H7 (cell line): ENCODE results near the gene BCAT1. TPM values are rescaled to one million over a fixed set of nuclear protein-coding genes. Genes with fewer than 3 reads are reported as not detected.
A peak's percentile ranks its signal among the peaks of the same experiment; 100 is the strongest.
"Not testable (repeated sequence)": the region's sequence is repeated elsewhere in the genome, so short reads cannot be mapped to it uniquely, and the experiment has no call there.

Experiments used
- DNase-seq: peaks from one replicate; pipeline ENCODE4 v3.0.0; 2012
- H3K27me3 ChIP-seq: 2 replicates; pipeline ENCODE4 v1.6.0; 2011; ENCODE audit warnings: mild to moderate bottlenecking, low read length; ENCODE audit not compliant: control insufficient read depth, insufficient read depth
- H3K36me3 ChIP-seq: replicated peaks from 2 replicates; pipeline ENCODE4 v1.5.1; 2011; ENCODE audit warnings: low read length; ENCODE audit not compliant: control insufficient read depth, insufficient read depth
- H3K4me3 ChIP-seq: 2 replicates; pipeline ENCODE4 v1.5.1; 2011; ENCODE audit warnings: low read depth, mild to moderate bottlenecking, control low read depth, low read length, moderate library complexity; ENCODE audit not compliant: insufficient read depth
- total RNA-seq: library from RNA; depleted of rRNA; stranded (reverse); fragments of >200 nt; shearing (Covaris generic); gene quantifications from 2 replicates; pipeline ENCODE4 v1.2.3, GENCODE V29; 2014

BCAT1 gene
- total RNA-seq, 1 experiment from 2014 or later: 150 TPM

DNA sequence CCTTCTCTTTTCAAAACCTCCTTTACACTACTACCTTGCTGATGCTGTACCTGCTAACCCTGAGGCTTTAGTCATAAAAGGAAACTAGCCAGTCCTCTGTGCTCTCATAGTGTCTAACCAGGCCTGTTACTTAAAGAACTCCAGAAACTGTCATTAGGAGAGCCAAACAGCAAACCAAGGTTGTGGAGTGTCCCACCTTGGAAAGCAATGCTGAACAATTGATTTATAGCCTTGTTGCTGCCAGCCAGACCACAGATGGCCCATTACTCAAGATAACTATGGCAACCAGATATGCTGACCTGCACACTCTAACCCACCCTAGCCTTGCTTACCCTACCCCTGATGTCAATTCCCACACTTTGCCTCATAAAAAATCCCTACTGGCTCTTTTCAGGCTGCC is 26.5 kb upstream of the BCAT1 start:
- H3K4me3 ChIP-seq: no peak overlapping the region
- no peaks in the 10 kb centered on the region for H3K27me3 ChIP-seq
- DNase-seq: no peak
- no peaks in the 10 kb centered on the region for H3K36me3 ChIP-seq

DNA sequence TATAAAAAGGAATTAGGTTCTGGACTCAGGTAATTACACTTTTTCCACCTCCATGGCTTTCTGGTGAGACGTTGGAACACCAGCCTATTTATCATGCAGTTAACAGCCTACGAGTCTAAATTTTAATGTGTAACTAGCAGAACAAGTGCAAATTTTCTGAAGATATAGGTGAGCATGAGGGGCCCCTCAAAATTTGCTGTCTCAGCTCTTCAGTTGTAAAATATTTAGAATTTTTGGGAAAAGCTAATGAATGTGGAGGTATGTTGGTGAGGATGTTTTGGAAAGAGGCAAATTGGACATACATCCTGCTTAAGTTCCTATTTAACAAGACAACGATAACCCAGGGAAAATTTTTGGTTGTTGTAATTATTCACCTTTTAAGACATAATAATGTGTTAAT is 25.3 kb upstream of the BCAT1 start:
- DNase-seq: no peak
- H3K36me3 ChIP-seq: no peaks in the 10 kb centered on the region

GRCh38 chr12:24972078-24972477 is 23.2 kb upstream of the BCAT1 start:
- DNase-seq: no peak
- Histone ChIP-seq H3K27me3 (no peaks in the 10 kb centered on the region), H3K4me3 (no peak overlapping the region)

More for the DNA sequence above, 25.3 kb upstream of the BCAT1 start:
- H3K4me3 ChIP-seq: no peak overlapping the region
- no peaks in the 10 kb centered on the region for H3K27me3 ChIP-seq

DNA sequence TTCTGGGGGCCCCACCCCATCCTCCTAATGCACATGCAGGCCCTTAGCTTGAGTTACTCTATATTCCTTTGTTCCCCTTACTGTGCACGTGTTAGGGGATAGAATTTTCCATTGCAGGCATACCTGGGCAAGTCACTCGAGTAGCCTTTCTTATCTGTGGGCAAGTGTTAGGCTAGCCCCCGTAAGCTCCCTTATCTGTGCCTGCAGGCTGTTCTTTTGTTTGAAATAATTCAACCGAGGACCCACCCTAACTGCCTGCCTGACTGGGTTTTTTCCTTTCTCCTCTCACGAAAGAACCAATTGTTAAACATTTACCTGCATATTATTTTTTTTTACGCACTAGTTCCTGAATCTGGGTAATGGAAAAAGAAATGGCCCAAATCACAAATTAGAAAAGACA is 21.3 kb upstream of the BCAT1 start:
- DNase-seq: no peak
- Histone ChIP-seq H3K27me3 (no peaks in the 10 kb centered on the region), H3K36me3 (no peaks in the 10 kb centered on the region), H3K4me3 (no peak overlapping the region)

More at GRCh38 chr12:24972078-24972477, 23.2 kb upstream of the BCAT1 start:
- H3K36me3 ChIP-seq: no peaks in the 10 kb centered on the region

- H3K27me3 ChIP-seq: no peaks in the 10 kb centered on the region
- no peaks in the 10 kb centered on the region for H3K36me3 ChIP-seq
- no peak for DNase-seq
- no peak overlapping the region for H3K4me3 ChIP-seq
Measured at GRCh38 chr12:24966951-24967564, 18.2 kb upstream of the BCAT1 start.

- Histone ChIP-seq H3K27me3 (no peaks in the 10 kb centered on the region), H3K4me3 (no peak overlapping the region), H3K36me3 (no peaks in the 10 kb centered on the region)
- no peak for DNase-seq
Measured at GRCh38 chr12:24964342-24964741, 15.4 kb upstream of the BCAT1 start.

DNA sequence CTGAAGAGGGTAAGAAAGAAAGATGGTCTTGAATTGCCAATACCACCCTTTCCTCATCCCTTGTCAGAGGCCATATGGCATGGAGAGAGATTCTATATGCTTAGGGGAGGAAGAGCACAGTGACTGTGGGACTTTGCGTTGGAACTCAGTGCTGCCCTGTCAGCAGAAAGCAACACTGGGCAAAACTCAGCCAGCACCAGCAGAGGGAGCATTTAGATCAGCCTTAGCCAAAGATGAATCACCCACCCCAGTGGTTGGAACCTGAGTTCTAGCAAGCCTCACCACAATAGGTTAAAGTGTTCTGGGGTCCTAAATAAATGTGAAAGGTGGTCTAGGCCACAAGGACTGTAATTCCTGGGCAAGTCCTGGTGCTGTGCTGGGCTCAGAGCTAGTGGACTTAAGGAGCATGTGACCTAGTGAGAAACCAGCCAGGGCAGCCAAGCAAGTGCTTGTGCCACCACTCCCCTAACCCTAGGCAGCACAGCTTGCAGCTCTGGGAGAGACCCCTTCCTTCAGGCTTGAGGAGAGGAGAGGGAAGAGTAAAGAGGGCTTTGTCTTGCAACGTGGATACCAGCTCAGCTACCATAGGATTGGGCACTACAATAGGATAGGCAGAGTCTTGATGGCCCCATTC is 11.4 kb upstream of the BCAT1 start:
- H3K4me3 ChIP-seq: no peak overlapping the region
- DNase-seq: peak; percentile 54
- no peaks in the 10 kb centered on the region for H3K36me3 ChIP-seq
- no peaks in the 10 kb centered on the region for H3K27me3 ChIP-seq

DNA sequence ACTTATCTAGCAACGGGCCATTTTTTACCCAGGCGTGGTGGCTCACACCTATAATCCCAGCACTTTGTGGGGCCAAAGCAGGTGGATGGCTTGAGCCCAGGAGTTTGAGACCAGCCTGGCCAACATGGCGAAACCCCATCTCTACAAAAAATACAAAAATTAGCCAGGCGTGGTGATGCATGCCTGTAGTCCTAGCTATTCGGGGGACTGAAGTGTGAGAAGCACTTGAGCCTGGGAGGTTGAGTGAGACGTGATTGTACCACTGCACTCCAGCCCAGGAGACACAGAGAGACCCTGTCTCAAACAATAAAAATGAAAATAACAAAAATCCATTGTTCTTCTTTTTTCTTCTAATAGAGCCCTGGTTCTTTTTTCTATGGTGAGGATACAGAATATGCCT is 7.5 kb upstream of the BCAT1 start:
- H3K27me3 ChIP-seq, H3K4me3 ChIP-seq, DNase-seq, H3K36me3 ChIP-seq: not testable (repeated sequence)

DNA sequence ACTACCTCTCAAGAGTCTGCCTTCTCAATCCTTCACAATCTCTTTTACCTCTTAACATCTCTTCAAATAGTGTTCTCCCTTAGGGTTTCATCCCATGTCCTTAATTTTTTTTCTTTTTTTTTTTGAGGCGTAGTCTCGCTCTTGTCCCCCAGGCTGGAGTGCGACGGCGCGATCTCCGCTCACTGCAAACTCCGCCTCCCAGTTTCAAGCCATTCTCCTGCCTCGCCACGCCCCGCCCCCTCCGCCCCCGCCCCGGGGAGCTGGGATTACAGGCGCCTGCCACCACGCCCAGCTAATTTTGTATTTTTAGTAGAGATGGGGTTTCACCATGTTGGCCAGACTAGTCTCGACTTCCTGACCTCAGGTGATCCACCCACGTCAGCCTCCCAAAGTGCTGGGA is 7.0 kb upstream of the BCAT1 start:
- H3K36me3 ChIP-seq: no peaks in the 10 kb centered on the region
- H3K4me3 ChIP-seq: no peak overlapping the region
- H3K27me3 ChIP-seq: no peaks in the 10 kb centered on the region
- DNase-seq: no peak

DNA sequence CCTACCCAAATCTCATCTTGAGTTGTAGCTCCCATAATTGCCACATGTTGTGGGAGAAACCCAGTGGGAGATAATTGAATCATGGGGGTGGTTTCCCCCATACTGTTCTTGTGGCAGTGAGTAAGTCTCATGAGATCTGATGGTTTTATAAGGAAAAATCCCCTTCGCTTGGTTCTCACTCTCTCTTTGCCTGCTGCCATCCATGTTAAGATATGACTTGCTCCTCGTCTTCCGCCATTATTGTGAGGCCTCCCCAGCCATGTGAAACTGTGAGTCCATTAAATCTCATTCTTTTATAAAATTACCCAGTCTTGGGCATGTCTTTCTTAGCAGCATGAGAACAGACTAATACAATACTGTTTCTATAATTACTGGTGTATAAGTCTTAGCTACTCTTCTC is 6.5 kb upstream of the BCAT1 start:
- Histone ChIP-seq H3K27me3 (no peaks in the 10 kb centered on the region), H3K4me3 (no peak overlapping the region), H3K36me3 (no peaks in the 10 kb centered on the region)
- no peak for DNase-seq

DNA sequence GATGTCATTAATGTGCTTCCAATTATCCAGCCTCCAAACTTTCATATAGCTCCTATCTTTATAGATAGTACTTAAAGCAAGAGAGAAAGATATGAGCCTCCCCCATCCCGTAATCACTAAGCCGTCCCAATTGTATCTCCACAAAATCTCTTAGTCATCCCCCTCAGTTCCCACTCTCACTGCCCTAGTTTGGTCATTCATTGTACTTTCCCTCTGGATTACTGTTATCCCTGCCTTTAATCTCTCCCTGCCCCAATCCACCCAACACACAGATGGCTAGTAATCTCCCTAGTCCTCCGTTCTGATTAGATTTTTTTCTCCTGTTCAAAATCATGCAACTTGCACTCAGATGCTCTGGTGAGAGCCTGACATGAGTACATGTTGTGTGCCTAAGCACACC is 5.4 kb upstream of the BCAT1 start:
- DNase-seq: no peak
- H3K36me3 ChIP-seq: no peaks in the 10 kb centered on the region
- H3K27me3 ChIP-seq: no peaks in the 10 kb centered on the region
- no peak overlapping the region for H3K4me3 ChIP-seq

DNA sequence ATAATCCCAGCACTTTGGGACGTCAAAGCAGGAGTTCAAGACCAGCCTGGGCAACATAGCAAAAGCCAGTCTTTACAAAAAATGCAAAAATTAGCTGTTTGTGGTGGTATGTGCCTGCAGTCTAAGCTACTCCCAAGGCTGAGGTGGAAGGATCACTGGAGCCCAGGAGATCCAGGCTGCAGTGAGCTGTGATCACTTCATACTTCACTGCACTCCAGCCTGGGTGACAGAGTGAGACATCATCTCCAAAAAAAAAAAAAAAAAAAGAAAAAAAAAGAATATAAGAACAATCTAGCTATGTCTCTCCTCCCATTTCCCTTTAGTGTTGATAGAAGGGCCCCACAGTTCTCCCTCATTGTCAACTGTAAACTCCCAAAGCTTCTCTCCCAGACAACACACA is 3.5 kb upstream of the BCAT1 start:
- DNase-seq: no peak
- Histone ChIP-seq H3K4me3 (no peak overlapping the region), H3K36me3 (no peaks in the 10 kb centered on the region)

DNA sequence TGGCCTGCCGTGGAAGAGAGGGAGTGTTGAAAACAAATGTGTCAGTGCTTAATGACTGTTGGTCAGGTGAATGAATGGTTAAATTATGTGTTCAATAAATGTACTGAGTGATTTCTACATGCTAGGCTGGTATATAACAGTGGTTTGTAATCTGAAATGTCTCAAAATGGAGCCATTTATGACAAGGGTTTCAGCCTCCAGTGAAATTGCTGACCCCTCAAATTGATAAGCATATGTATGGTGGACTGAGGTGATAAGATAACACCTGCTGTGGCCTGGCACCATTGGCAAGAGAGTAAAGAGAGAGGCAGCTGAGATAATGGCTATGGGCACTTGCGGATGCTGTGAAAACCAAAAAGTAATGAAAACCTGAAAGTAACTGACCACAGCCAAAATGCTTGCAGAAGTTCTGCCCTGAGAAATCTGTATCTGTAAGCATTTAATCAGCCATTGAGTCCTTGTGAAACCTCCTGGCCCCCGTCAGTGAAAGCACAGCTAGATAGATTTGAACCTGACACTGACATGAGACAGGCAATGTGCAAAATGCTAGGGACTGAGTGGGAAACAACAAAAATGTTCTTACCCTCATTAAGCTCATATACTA is 1.4 kb upstream of the BCAT1 start:
- Histone ChIP-seq H3K27me3 (no peaks in the 10 kb centered on the region), H3K36me3 (no peaks in the 10 kb centered on the region)
- no peak for DNase-seq

More for the DNA sequence above, 3.5 kb upstream of the BCAT1 start:
- no peaks in the 10 kb centered on the region for H3K27me3 ChIP-seq

DNA sequence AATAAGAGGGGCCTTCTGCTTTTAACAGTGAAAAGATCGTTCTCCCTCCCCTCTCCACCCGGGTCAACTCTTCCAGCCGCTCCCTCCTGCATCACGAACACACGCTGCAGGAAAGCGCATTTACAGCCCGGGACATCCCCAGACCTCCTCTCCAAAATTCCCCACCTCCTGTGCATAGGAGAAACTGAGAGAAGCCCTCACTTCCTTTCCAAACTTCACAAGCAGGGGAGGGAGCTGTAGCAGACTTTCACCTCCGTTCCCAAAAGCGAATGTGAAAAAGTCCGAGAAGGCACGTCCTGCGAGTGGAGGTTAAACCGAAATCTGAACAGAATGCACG is 513 bp downstream of the BCAT1 start:
- DNase-seq: peak; percentile 41
- no peaks in the 10 kb centered on the region for H3K27me3 ChIP-seq
- H3K4me3 ChIP-seq: peak overlapping the region; percentile 65
- no peaks in the 10 kb centered on the region for H3K36me3 ChIP-seq

More for the DNA sequence above, 1.4 kb upstream of the BCAT1 start:
- H3K4me3 ChIP-seq: no peak overlapping the region

- no peaks in the 10 kb centered on the region for H3K36me3 ChIP-seq
Measured at GRCh38 chr12:24947541-24948419, 1.1 kb downstream of the BCAT1 start.

More at GRCh38 chr12:24947541-24948419, 1.1 kb downstream of the BCAT1 start:
- no peak for DNase-seq
- Histone ChIP-seq H3K27me3 (no peaks in the 10 kb centered on the region), H3K4me3 (peak overlapping the region; percentile 65)
